Large intestine (tissue), 3 donors: ENCODE measurements around the gene MAGED2. TPM values are rescaled to one million over a fixed set of nuclear protein-coding genes. Genes with fewer than 3 reads are reported as not detected.

Source experiments
- DNase-seq, 2 donors: peaks; one replicate each; pipeline versions ENCODE4 v3.0.0 to v3.0.0-alpha.2; 2013
- H3K27ac ChIP-seq: one replicate; pipeline ENCODE4 v1.5.1; 2013; ENCODE audit warnings: low read length
- H3K27me3 ChIP-seq: 2 replicates; pipeline ENCODE4 v1.6.1; 2013; ENCODE audit warnings: low read length; ENCODE audit not compliant: control insufficient read depth, insufficient read depth
- H3K36me3 ChIP-seq: 2 replicates; pipeline ENCODE4 v1.6.1; 2013; ENCODE audit warnings: low read length; ENCODE audit not compliant: control insufficient read depth, insufficient read depth
- H3K4me1 ChIP-seq: one replicate; pipeline ENCODE4 v1.6.1; 2013; ENCODE audit warnings: low read length; ENCODE audit not compliant: control insufficient read depth, insufficient read depth
- H3K4me3 ChIP-seq: one replicate; pipeline ENCODE4 v1.5.1; 2013; ENCODE audit warnings: low read length
- H3K9me3 ChIP-seq: one replicate; pipeline ENCODE4 v1.6.1; 2013; ENCODE audit warnings: mild to moderate bottlenecking, low read depth, low read length, moderate library complexity; ENCODE audit not compliant: control insufficient read depth
- WGBS: methylation state at CpG from one replicate; pipeline ENCODE4 v1.1.5; 2013; ENCODE audit warnings: low lambda C conversion rate; ENCODE audit not compliant: insufficient coverage; 5-methylcytosine and 5-hydroxymethylcytosine counted together
- polyA plus RNA-seq: library from polyadenylated mRNA; unstranded; fragments of 120-200 nt; gene quantifications from one replicate; pipeline ENCODE4 v1.2.1, GENCODE V29; 2013

The MAGED2 gene
- polyA plus RNA-seq, 1 donor: 322 TPM

DNA sequence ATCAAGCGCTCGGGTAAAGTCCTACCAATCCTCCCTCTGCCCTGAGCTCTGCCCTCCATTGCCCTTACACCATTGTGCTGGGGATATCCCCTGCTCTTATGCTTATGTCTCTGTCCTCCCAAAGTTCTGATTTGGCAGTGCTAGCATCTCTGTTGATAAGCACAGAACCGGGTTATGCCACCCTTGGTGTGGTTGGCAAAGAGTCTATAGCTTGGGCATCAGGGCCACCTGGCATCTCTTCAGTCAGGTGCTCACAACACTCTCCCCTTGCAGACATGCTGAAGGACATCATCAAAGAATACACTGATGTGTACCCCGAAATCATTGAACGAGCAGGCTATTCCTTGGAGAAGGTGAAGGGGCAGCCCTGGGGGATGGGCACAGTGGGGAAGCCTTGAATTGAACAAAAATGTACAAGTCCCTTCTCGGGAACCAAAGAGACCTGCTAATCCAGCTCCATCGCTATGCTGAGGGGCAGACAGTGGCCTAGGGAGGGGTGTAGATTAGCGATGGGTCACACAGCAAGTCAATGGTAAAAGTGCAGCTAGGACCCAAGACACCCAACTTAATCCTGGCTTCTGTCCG is 3.8 kb downstream of the MAGED2 start:
- no peak overlapping the region for H3K27ac ChIP-seq
- DNase-seq: no peak

GRCh38 chrX:54812306-54812705 is 4.8 kb downstream of the MAGED2 start:
- H3K4me1 ChIP-seq: no peaks in the 10 kb centered on the region
- no peak overlapping the region for H3K4me3 ChIP-seq
- DNase-seq: no peak
- no peaks in the 10 kb centered on the region for H3K9me3 ChIP-seq
- no peaks in the 10 kb centered on the region for H3K27me3 ChIP-seq
- H3K27ac ChIP-seq: no peak overlapping the region
- H3K36me3 ChIP-seq: peaks cover 70% of the 10 kb centered on the region
- no CpG with 5 or more reads among the region's 3 CpGs for WGBS

More for the DNA sequence above, 3.8 kb downstream of the MAGED2 start:
- no peaks in the 10 kb centered on the region for H3K4me1 ChIP-seq
- peaks cover 68% of the 10 kb centered on the region for H3K36me3 ChIP-seq
- H3K4me3 ChIP-seq: no peak overlapping the region
- WGBS: no CpG with 5 or more reads among the region's 9 CpGs
- no peaks in the 10 kb centered on the region for H3K27me3 ChIP-seq
- H3K9me3 ChIP-seq: no peaks in the 10 kb centered on the region

GRCh38 chrX:54817220-54817820 is 9.8 kb downstream of the MAGED2 start:
- no peak for DNase-seq
- WGBS: no CpG with 5 or more reads among the region's 7 CpGs
- Histone ChIP-seq H3K27ac (no peak overlapping the region), H3K27me3 (no peaks in the 10 kb centered on the region), H3K4me3 (no peak overlapping the region), H3K9me3 (no peaks in the 10 kb centered on the region), H3K4me1 (no peaks in the 10 kb centered on the region), H3K36me3 (peaks cover 40% of the 10 kb centered on the region)

DNA sequence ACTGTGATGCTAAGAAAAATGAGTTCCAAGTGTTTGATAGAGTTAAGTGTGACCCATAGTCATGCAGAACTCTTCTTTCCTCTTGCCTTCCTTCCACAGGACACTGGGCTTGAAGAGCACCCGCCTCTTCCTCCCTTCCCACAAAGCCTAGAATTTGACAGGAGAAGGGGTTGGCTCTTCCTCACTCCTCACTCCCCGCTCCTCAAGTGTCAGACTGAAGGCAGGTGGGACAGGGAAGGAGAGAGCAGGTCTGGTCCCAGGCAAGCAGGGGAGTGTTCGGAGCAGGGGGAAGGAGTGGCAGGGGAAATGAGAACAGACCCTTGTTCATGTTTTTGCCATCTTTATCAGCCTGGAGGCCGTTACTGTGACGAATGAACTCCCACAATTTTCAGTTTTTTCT is 10.7 kb downstream of the MAGED2 start:
- no peak for DNase-seq
- H3K9me3 ChIP-seq: no peaks in the 10 kb centered on the region
- H3K27ac ChIP-seq: no peak overlapping the region
- no peak overlapping the region for H3K4me3 ChIP-seq
- WGBS: no CpG with 5 or more reads among the region's 5 CpGs
- no peaks in the 10 kb centered on the region for H3K27me3 ChIP-seq
- H3K36me3 ChIP-seq: peaks cover 32% of the 10 kb centered on the region
- H3K4me1 ChIP-seq: no peaks in the 10 kb centered on the region

- H3K36me3 ChIP-seq: peaks cover 23% of the 10 kb centered on the region
- no peak overlapping the region for H3K27ac ChIP-seq
- no peaks in the 10 kb centered on the region for H3K9me3 ChIP-seq
- H3K4me3 ChIP-seq: no peak overlapping the region
- H3K4me1 ChIP-seq: no peaks in the 10 kb centered on the region
- no CpG with 5 or more reads among the region's 8 CpGs for WGBS
- no peak for DNase-seq
- no peaks in the 10 kb centered on the region for H3K27me3 ChIP-seq
These were observed 11.7 kb downstream of the MAGED2 start for GRCh38 chrX:54819201-54819600.

GRCh38 chrX:54820737-54821136 is 13.2 kb downstream of the MAGED2 start:
- no peak for DNase-seq
- peaks cover 9% of the 10 kb centered on the region for H3K36me3 ChIP-seq
- no peak overlapping the region for H3K4me3 ChIP-seq
- no peaks in the 10 kb centered on the region for H3K9me3 ChIP-seq
- no CpG with 5 or more reads among the region's 7 CpGs for WGBS
- no peaks in the 10 kb centered on the region for H3K4me1 ChIP-seq
- H3K27ac ChIP-seq: no peak overlapping the region
- no peaks in the 10 kb centered on the region for H3K27me3 ChIP-seq

GRCh38 chrX:54821310-54821709 is 13.8 kb downstream of the MAGED2 start:
- Histone ChIP-seq H3K27ac (no peak overlapping the region), H3K27me3 (no peaks in the 10 kb centered on the region), H3K9me3 (no peaks in the 10 kb centered on the region), H3K36me3 (peaks cover 3% of the 10 kb centered on the region), H3K4me1 (no peaks in the 10 kb centered on the region), H3K4me3 (no peak overlapping the region)
- WGBS: no CpG with 5 or more reads among the region's 2 CpGs
- no peak for DNase-seq

DNA sequence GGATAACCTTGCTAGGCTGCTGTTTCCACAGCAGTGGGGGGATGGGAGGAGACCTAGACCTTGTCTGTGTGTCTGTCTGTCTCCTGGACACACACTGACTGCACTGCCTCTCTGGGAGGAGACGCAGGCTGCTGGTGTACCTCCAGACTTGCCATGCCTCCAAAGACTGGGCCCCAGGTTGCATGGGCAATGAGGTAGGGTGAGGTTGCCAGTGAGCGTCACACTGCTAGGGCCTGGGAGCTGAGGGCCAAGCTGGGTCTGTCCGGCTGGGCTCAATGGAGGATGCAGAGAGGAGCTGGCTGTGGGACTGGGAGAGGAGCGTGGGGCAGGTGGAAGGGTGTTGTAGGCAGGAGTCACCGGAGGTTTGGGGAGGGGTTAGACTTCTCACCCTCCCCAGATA is 16.6 kb downstream of the MAGED2 start:
- Histone ChIP-seq H3K36me3 (no peaks in the 10 kb centered on the region), H3K9me3 (no peaks in the 10 kb centered on the region), H3K4me3 (no peak overlapping the region), H3K27me3 (no peaks in the 10 kb centered on the region), H3K27ac (no peak overlapping the region), H3K4me1 (no peaks in the 10 kb centered on the region)
- no CpG with 5 or more reads among the region's 5 CpGs for WGBS
- no peak for DNase-seq

GRCh38 chrX:54824722-54825121 is 17.2 kb downstream of the MAGED2 start:
- H3K9me3 ChIP-seq: no peaks in the 10 kb centered on the region
- H3K4me1 ChIP-seq: no peaks in the 10 kb centered on the region
- no peaks in the 10 kb centered on the region for H3K36me3 ChIP-seq
- H3K27me3 ChIP-seq: no peaks in the 10 kb centered on the region
- no peak overlapping the region for H3K4me3 ChIP-seq
- no peak for DNase-seq
- no peak overlapping the region for H3K27ac ChIP-seq
- WGBS: no CpG with 5 or more reads among the region's 8 CpGs

GRCh38 chrX:54825716-54826438 is 18.3 kb downstream of the MAGED2 start:
- DNase-seq: no peak
- H3K4me1 ChIP-seq: no peaks in the 10 kb centered on the region
- H3K9me3 ChIP-seq: no peaks in the 10 kb centered on the region
- no peaks in the 10 kb centered on the region for H3K27me3 ChIP-seq
- H3K4me3 ChIP-seq: no peak overlapping the region
- no CpG with 5 or more reads among the region's 8 CpGs for WGBS
- no peaks in the 10 kb centered on the region for H3K36me3 ChIP-seq
- no peak overlapping the region for H3K27ac ChIP-seq
